Panc1 (cell line): ENCODE data around the gene NDUFS8. TPM values are rescaled to one million over a fixed set of nuclear protein-coding genes. Genes with fewer than 3 reads are reported as not detected.

Experiments
- ATAC-seq: fragments of 200-7000 bp; cut with Tn5 transposase; 2 replicates; pipeline ENCODE4 v1.9.1; 2020; ENCODE audit warnings: mild to moderate bottlenecking, moderate library complexity
- BruUV-seq: library from RNA; stranded (reverse); fragments of 400-500 nt; replicated peaks from 2 replicates; lab custom pipeline; 2021; lab: Mats Ljungman, UMichigan
- CTCF ChIA-PET: fragments of 300-600 bp; sonication (Branson Sonifier 250); formaldehyde crosslinking; loops from one replicate; lab custom pipeline; 2022; ENCODE audit warnings: antibody characterized with exemption; lab: Charles Lee
- POLR2A ChIA-PET: fragments of 300-600 bp; sonication (Branson Sonifier 250); formaldehyde crosslinking; loops from one replicate; lab custom pipeline; 2022; ENCODE audit warnings: antibody characterized with exemption; lab: Charles Lee
- DNase-seq: peaks from one replicate; pipeline ENCODE4 v3.0.0-alpha.2; 2010; ENCODE audit warnings: low read depth, low spot score
- H3K27ac ChIP-seq: 2 replicates; pipeline ENCODE4 v1.5.1; 2011; ENCODE audit warnings: mild to moderate bottlenecking, low read length, inconsistent platforms
- H3K27me3 ChIP-seq: fragments of 200-500 bp; sonication (Bioruptor generic); 2 replicates; pipeline ENCODE4 v1.6.0; 2014; ENCODE audit warnings: low read length, inconsistent platforms; ENCODE audit not compliant: control insufficient read depth, insufficient read depth
- H3K36me3 ChIP-seq: fragments of 200-500 bp; sonication (Bioruptor generic); 2 replicates; pipeline ENCODE4 v1.5.1; 2014; ENCODE audit warnings: inconsistent platforms, mild to moderate bottlenecking, low read length, moderate library complexity; ENCODE audit not compliant: control insufficient read depth, insufficient read depth
- H3K4me1 ChIP-seq: 2 replicates; pipeline ENCODE4 v1.5.1; 2011; ENCODE audit warnings: inconsistent platforms, mild to moderate bottlenecking, low read length, moderate library complexity; ENCODE audit not compliant: control insufficient read depth, insufficient read depth
- H3K4me3 ChIP-seq, 2 experiments: 2 replicates each; pipeline ENCODE4 v1.5.1; 2011 to 2012; ENCODE audit warnings: low read depth in 2 of 2, low read length in 2 of 2, mild to moderate bottlenecking in 2 of 2, inconsistent platforms in 1 of 2, moderate library complexity in 1 of 2
- H3K9me3 ChIP-seq: fragments of 200-500 bp; sonication (Bioruptor generic); 2 replicates; pipeline ENCODE4 v1.5.1; 2014; ENCODE audit warnings: low read depth, mild to moderate bottlenecking, inconsistent platforms, low read length, moderate library complexity; ENCODE audit not compliant: control insufficient read depth, insufficient read depth
- POLR2AphosphoS5 ChIP-seq: IDR thresholded peaks from 2 replicates; pipeline ENCODE4 v1.6.1; 2012; ENCODE audit warnings: mild to moderate bottlenecking, low read depth, low read length, moderate library complexity
- REST ChIP-seq, 2 experiments: IDR thresholded peaks; 2 replicates each; pipeline ENCODE4 v1.6.1; 2011 to 2012; ENCODE audit warnings: low read depth in 2 of 2, control low read depth in 1 of 2, low read length in 1 of 2, mild to moderate bottlenecking in 1 of 2, moderate library complexity in 1 of 2; ENCODE audit not compliant: insufficient read depth in 1 of 2
- SIN3A ChIP-seq: IDR thresholded peaks from 2 replicates; pipeline ENCODE4 v1.6.1; 2012; ENCODE audit warnings: low read depth, mild to moderate bottlenecking, low read length, moderate library complexity, borderline replicate concordance; ENCODE audit not compliant: insufficient read depth
- TCF7L2 ChIP-seq: IDR thresholded peaks from 2 replicates; pipeline ENCODE4 v1.6.1; 2011; ENCODE audit warnings: mild to moderate bottlenecking, low read depth, low read length, inconsistent platforms
- in situ Hi-C: cut with HindIII; loops from 2 replicates; pipeline ENCODE4 v1.10.0; 2016; ENCODE audit warnings: low sequenced_read_pairs, low pct_unique_long_range_greater_than_20kb
- intact Hi-C: fragments of 100-400 bp; cut with micrococcal nuclease; formaldehyde crosslinking; loops from one replicate; pipeline ENCODE4 v1.10.0; 2022; ENCODE audit not compliant: unreplicated experiment
- total RNA-seq: library from RNA; stranded (reverse); gene quantifications from one replicate; pipeline ENCODE4 v1.2.1, GENCODE V29; 2021; ENCODE audit not compliant: unreplicated experiment
- TF ChIP-seq, protein P1 (sequence below): fragments of 450-650 bp; IDR thresholded peaks from 2 replicates; pipeline ENCODE4 v1.5.1; 2017; ENCODE audit warnings: mild to moderate bottlenecking

NDUFS8 gene
- total RNA-seq, 1 experiment from 2014 or later: 289 TPM

DNA sequence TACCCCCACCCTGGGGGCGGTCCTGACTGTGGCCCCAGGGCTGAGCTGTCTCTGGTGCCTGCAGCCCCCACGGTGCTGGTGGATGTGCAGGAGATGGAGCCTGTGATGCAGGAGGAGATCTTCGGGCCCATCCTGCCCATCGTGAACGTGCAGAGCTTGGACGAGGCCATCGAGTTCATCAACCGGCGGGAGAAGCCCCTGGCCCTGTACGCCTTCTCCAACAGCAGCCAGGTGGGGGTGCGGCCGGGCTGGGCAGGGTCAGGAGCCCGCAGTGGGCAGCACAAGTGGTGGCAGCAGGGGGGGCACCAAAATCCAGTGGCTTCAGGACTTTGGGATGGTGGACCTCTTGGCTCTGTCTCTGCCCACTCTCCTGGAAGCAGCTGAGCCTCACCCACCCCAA, 8.0 kb upstream of the NDUFS8 start:
- ChIA-PET CTCF (no interaction called here), POLR2A (no interaction called here)
- in situ Hi-C loops (no loop called here), intact Hi-C loops (no loop called here)
- Histone ChIP-seq H3K4me3 (no peak overlapping the region), H3K4me1 (peaks cover 25% of the 10 kb centered on the region), H3K27ac (no peak overlapping the region), H3K9me3 (no peaks in the 10 kb centered on the region), H3K36me3 (no peaks in the 10 kb centered on the region), H3K27me3 (no peaks in the 10 kb centered on the region)
- no TSS peak for BruUV-seq
- no peak for DNase-seq
- ATAC-seq: no peak
- TF ChIP-seq SIN3A (no peak), TCF7L2 (no peak), REST (IDR thresholded peaks at IDR 0.05; ENCODE audit: insufficient read depth in 1 of 2, low read depth in 2 of 2, low read length in 1 of 2) (no peak), POLR2AphosphoS5 (no peak)
- TF ChIP-seq, protein P1, sequence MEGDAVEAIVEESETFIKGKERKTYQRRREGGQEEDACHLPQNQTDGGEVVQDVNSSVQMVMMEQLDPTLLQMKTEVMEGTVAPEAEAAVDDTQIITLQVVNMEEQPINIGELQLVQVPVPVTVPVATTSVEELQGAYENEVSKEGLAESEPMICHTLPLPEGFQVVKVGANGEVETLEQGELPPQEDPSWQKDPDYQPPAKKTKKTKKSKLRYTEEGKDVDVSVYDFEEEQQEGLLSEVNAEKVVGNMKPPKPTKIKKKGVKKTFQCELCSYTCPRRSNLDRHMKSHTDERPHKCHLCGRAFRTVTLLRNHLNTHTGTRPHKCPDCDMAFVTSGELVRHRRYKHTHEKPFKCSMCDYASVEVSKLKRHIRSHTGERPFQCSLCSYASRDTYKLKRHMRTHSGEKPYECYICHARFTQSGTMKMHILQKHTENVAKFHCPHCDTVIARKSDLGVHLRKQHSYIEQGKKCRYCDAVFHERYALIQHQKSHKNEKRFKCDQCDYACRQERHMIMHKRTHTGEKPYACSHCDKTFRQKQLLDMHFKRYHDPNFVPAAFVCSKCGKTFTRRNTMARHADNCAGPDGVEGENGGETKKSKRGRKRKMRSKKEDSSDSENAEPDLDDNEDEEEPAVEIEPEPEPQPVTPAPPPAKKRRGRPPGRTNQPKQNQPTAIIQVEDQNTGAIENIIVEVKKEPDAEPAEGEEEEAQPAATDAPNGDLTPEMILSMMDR: no peak

- Histone ChIP-seq H3K4me1 (peaks cover 36% of the 10 kb centered on the region), H3K9me3 (no peaks in the 10 kb centered on the region), H3K4me3 (no peak overlapping the region), H3K36me3 (no peaks in the 10 kb centered on the region), H3K27ac (no peak overlapping the region), H3K27me3 (no peaks in the 10 kb centered on the region)
- TF ChIP-seq, protein P1: no peak
- TF ChIP-seq POLR2AphosphoS5: no peak
- TF ChIP-seq REST (IDR thresholded peaks at IDR 0.05; ENCODE audit: insufficient read depth in 1 of 2, low read depth in 2 of 2, low read length in 1 of 2): no peak
- no peak for TF ChIP-seq SIN3A
- no peak for TF ChIP-seq TCF7L2
- BruUV-seq: no TSS peak
- no peak for ATAC-seq
- intact Hi-C loops: no loop called here
- in situ Hi-C loops: no loop called here
- POLR2A ChIA-PET: interaction anchor here (0.7 kb wide), 1 partner anchor 87 kb away, joined by 3 read pairs; no protein-coding TSS in a partner anchor
- no peak for DNase-seq
- CTCF ChIA-PET: interaction anchor here (0.7 kb wide), 1 partner anchor 48 kb away, joined by 8 read pairs; no protein-coding TSS in a partner anchor
Observed at GRCh38 chr11:68024508-68024907, 6.0 kb upstream of the NDUFS8 start.
